HG03432 (cell line): ENCODE results near the gene CELF4.

Experiments
- ATAC-seq: cut with Tn5 transposase; IDR thresholded peaks from one replicate; pipeline ENCODE4 v1.9.1; 2021; ENCODE audit warnings: mild to moderate bottlenecking, moderate library complexity; ENCODE audit not compliant: unreplicated experiment

The CELF4 gene

DNA sequence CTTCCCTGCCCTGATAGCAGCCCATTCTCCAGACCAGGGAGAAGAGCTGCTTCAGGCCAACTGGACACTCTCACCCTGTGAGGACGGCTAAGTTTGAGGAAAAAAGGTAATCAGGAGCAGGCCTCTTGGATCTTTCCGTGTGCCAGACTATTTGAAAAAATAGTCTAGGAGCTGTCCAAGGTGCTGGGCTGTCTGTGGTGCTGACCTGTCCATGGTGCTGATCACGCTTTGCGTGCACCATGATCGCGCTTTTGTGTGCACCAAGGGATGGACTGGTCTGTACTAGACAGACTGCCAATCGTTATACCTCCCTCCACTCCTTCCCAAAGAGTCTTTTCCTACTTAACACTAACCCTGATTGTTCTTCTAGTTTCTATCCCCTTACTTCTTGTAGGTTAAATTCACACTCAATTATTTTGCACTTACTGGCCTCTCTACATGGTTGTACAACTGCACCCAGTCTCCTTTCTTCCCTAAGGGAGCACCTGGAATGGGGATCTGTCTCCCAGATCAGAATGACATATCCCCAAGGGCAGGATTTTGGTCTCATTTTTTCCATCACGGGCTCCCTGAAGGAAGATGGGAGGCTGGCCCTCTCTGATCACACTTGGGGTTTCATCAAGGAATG lies 295.4 kb downstream of the CELF4 start:
- no peak for ATAC-seq

DNA sequence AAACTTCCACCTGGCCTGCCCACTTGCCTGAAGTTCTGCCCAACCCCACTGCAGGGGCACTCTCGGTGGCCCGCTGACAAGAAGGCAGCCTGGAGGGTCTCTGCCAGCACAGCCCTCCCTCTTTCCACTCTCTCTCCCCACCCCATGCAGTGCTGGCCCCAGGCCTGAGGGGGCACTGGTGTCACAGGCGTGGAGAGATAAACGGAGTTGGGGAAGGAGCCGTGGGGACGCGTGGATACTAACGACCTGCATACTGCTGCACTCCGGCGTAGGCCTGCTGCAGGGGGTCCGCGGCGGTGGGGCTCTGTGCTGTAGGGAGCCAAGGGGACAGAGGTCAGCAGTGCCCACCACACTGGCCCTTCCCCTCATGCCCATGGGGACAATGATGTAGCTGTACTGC lies 299.3 kb downstream of the CELF4 start:
- ATAC-seq = no peak

DNA sequence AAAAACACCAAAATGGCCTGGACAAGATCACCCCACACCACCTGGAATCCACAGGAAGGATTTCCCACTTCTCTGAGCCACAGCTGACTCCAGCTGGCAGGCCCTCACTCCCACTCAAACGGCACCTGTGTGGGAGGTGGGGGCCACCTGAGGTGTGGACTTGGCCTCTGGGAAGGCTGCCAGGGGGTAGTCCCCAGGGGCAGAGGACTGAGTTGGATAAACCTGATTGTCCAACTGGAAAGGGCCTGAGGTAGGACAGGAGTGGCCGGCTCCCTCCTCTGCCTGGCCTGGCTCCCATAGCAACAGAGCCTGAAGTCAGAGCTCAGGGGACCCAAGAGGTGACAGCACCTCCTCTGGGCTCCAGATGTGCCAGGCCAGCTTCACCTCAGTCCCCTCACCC lies 300.2 kb downstream of the CELF4 start:
- ATAC-seq = no peak

DNA sequence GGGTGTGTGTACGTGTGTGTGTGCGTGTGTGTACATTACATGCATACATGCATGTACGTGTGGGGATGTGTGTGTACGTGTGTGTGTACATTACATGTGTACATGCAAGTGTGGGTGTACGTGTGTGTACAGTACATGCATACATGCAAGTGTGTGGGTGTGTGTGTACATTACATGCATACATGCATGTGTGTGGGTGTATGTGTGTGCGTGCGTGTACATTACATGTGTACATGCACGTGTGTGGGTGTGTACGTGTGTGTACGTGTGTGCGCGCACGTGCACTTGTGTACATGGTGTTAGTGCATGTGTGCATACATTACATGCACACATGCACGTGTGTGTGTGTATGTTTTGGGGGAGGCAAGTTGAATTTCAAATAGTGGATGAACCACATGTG lies 300.6 kb downstream of the CELF4 start:
- no peak for ATAC-seq

DNA sequence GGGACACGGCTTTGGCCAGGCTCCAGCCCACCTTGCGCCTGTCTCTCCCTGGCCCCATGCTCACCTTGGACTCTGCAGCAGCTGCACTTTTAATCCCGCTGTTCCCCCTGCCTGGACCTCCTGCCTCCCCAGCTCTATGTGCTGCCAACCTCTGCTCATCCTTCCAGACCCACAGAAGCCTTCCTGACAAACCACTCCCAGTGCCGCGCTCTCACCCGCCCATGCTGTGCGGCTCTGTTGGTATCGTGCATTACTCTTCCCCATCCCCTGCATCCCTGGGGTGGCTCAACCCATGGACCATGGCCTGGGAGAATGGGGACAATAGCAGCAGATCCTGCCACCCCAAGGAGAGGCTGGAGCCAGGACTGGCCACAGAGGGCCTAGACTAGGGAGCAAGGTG lies 303.6 kb downstream of the CELF4 start:
- ATAC-seq = no peak

DNA sequence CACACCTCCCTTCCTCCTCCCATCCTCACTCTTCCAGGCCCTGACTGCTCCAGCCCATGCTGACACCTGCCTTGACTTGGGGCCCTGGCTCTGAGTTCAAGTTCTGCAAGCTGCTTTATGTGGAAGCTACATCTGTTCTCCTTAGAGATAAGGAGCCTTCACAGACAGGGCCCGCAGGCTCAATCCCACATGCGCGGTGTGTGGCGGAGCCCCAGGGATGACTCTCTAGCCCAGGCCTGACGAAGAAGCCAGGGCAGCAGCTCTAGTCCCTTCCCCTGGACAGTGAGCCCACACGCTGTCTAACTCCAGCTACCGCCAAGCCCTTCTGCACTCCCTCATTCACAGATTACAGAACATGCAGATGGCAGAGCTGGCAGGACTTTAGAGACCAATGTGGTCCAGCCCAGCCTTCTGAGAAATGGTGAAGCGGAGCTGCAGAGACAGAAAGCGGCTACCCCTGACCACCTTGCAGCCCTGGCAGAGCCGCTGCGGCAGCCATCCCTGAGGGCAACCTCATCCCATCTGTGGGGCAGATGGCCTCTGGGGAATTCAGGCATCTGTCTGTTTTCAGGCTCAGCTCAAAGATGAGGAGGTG lies 304.3 kb downstream of the CELF4 start:
- ATAC-seq = no peak

DNA sequence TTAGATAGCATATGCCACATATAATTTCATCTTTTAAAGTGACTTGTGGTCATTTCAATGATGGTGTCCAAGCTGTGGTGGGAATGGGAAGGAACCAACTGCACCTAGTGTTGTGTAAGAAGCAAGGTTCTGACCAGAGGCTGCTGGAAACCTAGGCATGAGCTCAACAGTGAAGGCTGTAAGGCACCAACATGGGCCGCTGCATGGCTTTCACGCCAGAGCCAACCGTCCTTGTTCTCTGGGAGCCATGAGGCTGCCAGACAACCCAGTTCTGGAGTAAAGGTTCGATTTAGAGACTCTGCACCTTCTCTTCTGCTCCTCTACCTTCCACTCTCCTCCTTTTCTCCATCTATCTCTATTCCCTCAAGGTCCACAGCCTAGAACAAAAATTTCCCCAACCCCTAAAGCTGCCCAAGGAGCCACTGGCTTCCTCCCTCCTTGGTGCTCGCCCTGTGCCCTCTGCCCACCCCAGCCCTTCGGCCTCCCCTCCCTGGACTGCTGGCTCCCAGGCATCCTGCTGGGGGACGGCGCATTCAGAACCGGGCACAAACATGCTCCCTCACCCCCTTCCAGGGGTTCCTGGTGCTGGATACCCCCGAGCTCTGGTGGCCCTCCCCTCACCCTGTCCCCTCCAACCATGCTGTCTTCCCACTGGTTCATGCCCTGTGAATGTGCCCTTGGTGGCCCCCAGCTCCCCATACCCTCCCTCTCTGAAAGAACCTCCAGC lies 305.1 kb downstream of the CELF4 start:
- ATAC-seq = no peak

DNA sequence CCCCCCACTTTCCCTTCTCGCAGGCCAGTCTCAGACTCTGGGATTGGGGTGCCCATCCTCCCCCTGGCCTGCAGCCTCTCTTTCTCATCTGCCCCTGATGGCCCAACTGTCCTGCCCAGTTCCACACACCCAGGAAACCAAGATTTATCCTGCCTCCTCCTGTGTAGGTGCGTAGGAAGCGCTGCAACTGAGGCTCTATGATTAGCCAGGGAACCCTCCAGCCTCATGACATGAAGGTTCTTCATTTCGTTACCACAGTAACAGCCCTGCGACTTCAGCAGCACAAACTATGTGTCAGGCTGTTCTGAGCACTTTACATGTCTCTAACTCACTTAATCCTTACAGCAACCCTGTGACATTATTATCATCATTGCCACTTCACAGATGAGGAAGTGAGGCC lies 305.9 kb downstream of the CELF4 start:
- no peak for ATAC-seq

DNA sequence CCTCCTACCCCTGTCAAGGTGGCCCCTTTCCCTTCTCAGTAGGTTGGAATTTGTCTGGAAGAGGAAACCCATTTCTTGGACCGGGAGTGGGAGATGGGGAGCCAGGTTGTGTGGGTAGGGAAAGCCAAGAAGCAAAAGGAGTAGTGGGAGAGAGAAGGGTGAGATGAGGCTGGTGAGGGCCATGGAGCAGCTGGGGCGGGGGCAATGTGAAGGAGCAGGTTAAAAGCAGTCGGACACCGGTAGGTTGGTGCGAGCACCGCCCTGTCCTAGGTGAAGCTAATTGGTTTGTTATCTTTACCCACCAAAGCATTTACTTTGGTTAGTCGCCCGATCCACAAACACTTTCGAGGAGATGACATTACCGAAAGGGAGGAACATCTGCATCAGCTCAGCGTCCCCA lies 306.8 kb downstream of the CELF4 start:
- ATAC-seq = no peak

DNA sequence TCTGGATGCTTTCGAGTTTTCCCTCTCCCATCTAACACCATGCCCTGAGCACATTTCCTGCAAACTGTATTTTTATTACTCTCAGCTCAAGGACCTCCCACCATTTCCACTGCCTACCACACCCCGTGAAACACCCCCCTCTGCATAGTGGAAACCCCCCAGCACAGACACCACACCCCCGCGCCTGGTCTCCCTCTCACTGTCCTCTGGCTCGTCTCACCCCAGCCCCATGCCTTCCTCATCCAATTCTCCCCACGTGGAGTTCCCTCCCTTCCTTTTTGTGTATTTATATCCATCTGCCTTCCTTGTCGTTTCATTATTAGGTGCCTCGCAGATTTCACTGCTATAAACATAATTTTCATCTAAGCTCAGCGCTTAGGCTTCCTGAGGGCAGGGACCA lies 307.5 kb downstream of the CELF4 start:
- no peak for ATAC-seq

DNA sequence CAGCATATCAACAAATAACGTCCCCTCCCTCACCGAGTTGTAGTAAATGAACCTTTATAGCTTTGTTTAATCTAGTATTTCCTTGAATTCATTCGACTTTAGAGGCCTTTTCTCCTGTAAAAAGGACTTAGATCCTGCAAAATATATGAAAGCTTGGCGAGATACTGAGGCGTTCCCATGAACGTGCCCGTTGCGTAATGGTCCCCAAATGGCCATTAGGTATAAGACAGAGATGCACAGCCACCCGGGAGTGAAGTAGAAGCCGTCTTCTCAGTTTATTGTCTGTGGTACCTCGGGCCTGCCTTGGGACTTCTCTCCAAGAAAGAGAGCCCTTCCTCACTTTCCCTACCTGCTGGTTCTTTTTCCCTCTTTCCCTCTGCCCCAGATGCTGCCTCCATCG lies 310.6 kb downstream of the CELF4 start:
- no peak for ATAC-seq

DNA sequence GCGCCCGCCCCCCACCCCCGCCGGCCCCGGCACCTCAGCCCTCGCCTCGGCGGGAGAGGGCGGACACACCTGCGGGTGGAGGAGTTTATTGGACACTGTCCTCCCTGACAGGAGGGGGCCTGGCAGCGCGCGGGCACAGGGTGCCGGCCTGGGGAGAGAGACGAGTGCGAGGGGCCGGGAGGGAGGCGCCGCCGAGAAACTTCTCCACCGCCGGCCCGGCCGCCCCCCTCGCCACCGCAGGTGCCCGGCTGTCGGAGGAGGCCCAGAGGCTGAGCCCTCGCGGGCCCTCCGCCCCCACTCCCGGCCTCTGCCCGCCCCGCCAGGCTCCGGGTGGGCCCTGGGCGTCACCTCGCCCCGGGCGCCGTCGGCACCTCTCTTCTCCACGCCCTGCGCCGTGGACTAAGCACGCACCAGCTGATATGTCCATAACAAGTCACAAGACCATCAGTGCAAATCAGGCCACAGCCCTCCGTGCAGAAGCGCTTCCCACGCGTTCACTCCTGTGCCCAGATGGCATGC lies 311.3 kb downstream of the CELF4 start:
- ATAC-seq = peak; percentile 14

DNA sequence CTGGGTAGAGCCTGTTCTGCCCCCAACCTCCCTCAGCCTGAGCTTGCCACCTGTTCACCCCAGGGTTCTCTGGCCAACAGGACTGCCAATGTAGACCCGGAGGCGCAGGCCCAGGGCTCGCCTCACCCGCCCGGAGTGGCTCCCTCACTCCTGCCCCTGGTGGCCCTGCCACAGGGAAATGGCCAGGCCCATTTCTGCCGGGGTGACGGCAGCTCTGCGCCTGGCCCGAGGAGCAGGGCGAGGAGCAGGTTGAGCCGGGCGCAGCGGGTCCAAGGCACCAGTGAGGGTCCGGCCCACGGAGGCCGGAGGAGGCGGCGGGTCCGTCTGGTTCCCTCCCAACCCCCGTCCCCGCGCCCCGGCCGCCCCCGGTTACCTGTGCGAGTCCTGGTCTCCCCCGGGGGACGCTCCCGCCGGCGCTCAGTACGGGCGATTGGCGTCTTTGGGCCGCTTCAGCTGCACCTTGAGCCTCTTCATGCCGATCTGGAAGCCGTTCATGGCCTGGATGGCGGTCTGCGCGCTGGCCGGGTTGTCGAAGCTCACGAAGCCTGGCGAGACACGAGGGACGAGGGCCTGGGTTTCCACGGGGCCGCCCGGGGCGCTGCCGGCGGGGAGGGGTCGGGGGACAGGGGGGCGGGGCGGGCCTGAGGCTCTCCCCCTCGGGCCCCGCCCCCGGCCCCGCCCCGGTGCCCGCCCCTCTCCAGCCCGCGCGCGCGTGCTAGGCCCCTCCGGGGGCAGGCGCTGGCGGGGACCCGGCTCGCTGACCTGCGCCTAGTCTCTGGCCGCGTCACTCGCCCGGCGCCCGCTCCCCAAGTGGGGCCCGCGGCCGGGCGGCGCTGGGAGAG lies 312.0 kb downstream of the CELF4 start:
- peak; percentile 52 for ATAC-seq

DNA sequence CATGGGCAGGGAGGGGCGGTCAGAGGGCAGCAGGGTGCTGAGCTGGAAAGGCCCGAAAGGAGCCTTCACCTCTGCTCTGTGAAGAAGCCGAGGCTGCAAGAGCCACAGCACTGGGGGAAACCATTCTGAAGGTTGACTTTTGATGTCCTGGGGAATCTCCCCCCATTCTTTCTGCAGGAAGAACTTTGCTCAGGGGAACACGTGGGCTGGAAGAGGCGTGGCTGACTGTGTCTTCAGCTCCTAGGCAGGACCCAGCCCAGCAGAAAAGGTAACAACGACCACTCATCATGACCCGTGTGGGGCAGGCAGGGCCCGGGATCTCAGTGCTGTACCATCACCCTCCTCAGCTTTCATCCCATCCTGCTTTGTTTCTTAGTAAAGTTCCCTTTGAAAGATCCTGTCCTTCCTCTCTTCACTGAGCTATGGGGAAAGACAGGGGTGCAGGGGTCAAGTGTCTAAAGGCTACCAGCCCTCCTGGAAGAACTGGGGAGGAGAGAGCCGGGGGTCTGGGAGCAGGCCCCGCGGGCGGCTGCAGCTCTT lies 312.7 kb downstream of the CELF4 start:
- no peak for ATAC-seq

DNA sequence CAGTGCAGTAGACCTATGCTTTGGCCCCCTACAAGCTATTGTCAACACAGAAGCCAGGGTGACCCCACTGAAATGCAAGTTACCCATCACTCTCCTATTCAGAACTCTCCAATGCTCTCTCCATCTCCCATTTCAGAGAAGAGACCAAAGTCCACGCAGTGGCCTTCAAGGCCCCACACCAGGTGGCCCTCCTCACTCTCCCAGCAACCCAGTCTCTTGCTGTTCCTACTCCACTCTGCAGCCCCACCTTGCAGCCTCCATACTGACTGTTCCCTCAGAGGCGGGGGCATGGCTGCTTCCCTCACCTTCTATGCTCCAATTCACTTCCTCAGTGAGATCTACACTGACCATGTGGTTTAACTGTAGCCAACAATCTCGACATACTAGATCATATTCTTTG lies 313.3 kb downstream of the CELF4 start:
- no peak for ATAC-seq

DNA sequence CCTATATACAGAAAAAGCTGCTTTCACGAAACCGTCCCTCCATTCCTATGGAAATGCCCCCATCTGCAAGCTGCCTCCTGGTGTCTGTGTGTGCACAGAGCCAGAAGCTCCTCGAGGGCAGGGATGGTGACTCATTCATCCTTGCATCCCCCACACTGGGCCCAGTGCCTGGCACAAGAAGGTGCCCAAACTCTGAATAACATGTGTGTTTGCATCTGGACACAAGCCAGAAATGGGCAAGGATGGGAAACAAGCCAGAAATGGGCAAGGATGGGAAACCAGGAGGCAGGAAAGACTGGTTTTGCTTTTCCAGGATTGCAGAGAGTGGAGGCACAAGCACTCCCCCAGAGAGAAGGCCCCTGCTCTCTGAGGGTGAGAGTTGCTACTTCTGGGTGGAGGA lies 313.9 kb downstream of the CELF4 start:
- no peak for ATAC-seq

DNA sequence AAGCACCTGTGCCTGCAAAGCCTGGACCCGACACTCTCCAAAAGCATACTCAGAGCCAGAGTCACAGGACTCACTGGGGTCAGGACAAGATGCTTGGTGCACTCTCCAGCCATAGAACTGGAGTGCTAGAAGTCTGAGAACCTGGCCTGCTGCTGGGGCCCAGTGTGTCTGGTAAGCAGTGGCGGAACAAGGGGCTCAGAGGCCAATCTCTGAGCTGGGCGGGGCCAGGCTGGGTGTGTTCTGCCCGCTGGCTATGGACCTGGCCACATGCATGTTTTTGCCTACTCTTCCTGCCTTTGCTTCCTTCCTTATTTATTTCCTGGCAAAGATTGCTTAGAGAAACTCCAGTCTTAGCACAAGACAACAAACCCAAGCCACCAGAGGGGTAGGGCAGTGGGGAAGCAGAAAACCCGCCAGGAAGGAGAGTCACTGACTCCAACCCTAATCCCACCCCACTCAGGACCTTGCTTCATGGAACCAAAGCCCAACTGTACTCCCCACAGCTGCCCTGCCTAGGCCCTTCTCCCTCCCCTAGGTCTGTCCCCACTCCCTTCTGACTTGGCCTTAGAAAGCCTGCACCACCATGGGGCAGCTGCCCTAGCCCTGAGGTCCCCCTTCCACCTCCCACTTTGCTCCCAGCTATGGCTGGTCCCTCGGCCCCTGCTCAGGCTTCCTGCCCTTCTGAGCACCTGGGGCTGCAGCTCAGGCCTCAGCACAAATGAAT lies 315.5 kb downstream of the CELF4 start:
- ATAC-seq = no peak

DNA sequence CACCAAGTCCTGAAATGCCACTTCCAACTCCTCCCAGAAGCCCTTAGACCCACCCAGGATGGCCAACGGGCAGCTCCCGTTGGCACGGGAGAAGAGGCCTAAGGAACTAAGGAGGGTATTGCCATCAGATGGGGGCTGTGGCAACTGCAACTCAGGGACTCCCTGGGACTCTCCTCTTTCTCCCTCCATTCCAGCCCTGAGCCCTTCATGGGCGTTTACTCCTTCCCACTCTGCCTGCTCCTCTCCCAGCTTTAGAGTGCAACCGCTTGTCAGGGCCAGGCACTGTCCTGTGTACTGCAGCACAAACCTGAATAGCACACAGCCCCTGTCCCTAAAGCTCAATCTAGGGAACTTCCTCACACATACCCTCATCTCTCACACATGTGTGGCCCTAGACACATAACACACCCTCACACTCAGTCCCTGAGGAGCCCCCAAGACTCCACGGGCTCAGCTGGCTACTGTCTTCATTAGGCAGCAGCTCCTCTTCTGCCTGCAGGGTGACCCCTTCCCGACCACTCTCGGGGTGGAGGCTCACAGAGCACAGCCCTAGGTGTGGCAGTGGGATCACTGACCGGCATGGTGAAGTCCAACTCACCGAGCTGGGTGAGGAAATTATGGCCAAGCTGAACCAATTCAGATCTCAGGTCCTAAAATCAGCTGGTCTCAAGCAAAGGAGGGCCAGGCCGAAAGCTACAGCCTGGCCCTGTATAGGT lies 316.3 kb downstream of the CELF4 start:
- ATAC-seq = no peak

DNA sequence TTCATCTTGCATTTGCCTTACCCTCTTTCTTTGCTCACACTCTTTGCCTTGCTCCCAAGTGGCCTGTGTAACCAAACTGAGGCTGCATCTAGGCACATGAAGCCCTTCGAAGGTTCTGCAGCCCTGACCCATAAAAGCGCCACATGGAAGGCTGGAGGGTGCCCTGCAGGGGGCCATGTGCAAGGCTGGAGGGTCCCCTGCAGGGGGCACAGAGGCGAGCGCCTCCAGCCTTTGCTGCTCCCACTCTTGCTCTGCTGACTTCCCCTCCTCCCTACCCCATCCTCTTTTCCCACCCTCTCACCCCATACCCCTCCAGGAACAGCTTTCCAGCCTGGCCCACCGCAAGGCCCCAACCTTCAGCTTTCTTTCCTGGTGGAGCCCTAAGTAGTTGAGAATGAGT lies 317.3 kb downstream of the CELF4 start:
- no peak for ATAC-seq
